Measurements from ENCODE around the gene NPM1.
A peak's percentile ranks its signal among the peaks of the same experiment; 100 is the strongest.
"Not testable (repeated sequence)": the region's sequence is repeated elsewhere in the genome, so short reads cannot be mapped to it uniquely, and the experiment has no call there.

Gene NPM1

GRCh38 chr5:171395042-171395441 lies 7.4 kb downstream of the NPM1 start:
- peaks cover 86% of the 10 kb centered on the region for H3K4me1 Mint-ChIP-seq (ENCODE audit: low read depth)
- H3K36me3 Mint-ChIP-seq (ENCODE audit: low read depth): peaks cover 96% of the 10 kb centered on the region
- H3K9me3 Mint-ChIP-seq: no peaks in the 10 kb centered on the region
- H3K27me3 Mint-ChIP-seq: no peaks in the 10 kb centered on the region
- H3K27ac Mint-ChIP-seq: peak overlapping the region; percentile 78
- peak overlapping the region; percentile 47 for H3K4me3 Mint-ChIP-seq

DNA sequence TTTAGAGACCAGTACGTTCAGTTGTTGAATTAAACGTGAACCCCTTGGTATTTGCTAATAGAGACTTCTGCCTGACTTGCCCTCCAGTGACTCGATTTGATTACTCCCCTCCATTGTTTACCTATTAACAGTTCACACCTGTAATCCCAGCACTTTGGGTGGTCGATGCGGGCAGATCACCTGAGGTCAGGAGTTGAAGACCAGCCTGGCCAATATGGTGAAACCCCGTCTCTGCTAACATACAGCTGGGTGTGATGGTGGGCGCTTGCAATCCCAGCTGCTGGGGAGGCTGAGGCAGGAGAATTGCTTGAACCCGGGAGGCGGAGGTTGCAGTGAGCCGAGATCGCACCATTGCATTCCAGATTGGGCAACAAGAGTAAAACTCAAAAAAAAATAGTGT lies 8.9 kb downstream of the NPM1 start:
- Mint-ChIP-seq H3K36me3 (ENCODE audit: low read depth) (peaks cover 96% of the 10 kb centered on the region), H3K4me3 (peak overlapping the region; percentile 66)

GRCh38 chr5:171397190-171397589 lies 9.5 kb downstream of the NPM1 start:
- Mint-ChIP-seq H3K4me3 (peak overlapping the region; percentile 66), H3K36me3 (ENCODE audit: low read depth) (peaks cover 95% of the 10 kb centered on the region), H3K27ac (peak overlapping the region; percentile 49), H3K4me1 (ENCODE audit: low read depth) (peaks cover 81% of the 10 kb centered on the region), H3K27me3 (no peaks in the 10 kb centered on the region), H3K9me3 (no peaks in the 10 kb centered on the region)

More for the DNA sequence above, 8.9 kb downstream of the NPM1 start:
- H3K27me3 Mint-ChIP-seq, H3K9me3 Mint-ChIP-seq: not testable (repeated sequence)
- peaks cover 85% of the 10 kb centered on the region for H3K4me1 Mint-ChIP-seq (ENCODE audit: low read depth)
- peak overlapping the region; percentile 49 for H3K27ac Mint-ChIP-seq

GRCh38 chr5:171397599-171397998 lies 9.9 kb downstream of the NPM1 start:
- Mint-ChIP-seq H3K27ac (peak overlapping the region; percentile 49), H3K4me1 (ENCODE audit: low read depth) (peaks cover 79% of the 10 kb centered on the region), H3K4me3 (peak overlapping the region; percentile 66), H3K27me3 (no peaks in the 10 kb centered on the region), H3K36me3 (ENCODE audit: low read depth) (peaks cover 92% of the 10 kb centered on the region), H3K9me3 (no peaks in the 10 kb centered on the region)

- H3K4me1 Mint-ChIP-seq (ENCODE audit: low read depth): peaks cover 70% of the 10 kb centered on the region
- H3K27me3 Mint-ChIP-seq, H3K9me3 Mint-ChIP-seq, H3K4me3 Mint-ChIP-seq: not testable (repeated sequence)
- peaks cover 84% of the 10 kb centered on the region for H3K36me3 Mint-ChIP-seq (ENCODE audit: low read depth)
- peak overlapping the region; percentile 72 for H3K27ac Mint-ChIP-seq
Measured at GRCh38 chr5:171398660-171399059, 11.0 kb downstream of the NPM1 start.

DNA sequence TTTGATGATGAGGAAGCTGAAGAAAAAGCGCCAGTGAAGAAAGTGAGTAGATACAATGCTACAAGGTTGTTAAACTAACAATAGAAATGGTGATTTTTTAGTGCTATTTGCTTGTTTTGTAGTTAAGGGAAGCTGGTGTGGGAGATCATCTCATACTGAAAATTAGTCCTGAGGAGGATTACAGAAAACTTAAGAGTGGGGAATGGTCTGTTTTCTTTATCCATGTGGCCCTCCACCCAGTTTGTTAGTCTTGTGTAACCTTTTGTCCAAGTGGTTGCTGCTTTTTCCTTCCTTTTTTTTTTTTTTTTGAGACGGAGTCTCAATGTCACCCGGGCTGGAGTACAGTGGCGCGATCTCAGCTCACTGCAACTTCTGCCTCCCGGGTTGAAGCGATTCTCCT lies 12.5 kb downstream of the NPM1 start:
- Mint-ChIP-seq H3K4me1 (ENCODE audit: low read depth) (peaks cover 59% of the 10 kb centered on the region), H3K9me3 (no peaks in the 10 kb centered on the region), H3K27me3 (no peaks in the 10 kb centered on the region), H3K4me3 (peak overlapping the region; percentile 42), H3K27ac (peak overlapping the region; percentile 76), H3K36me3 (ENCODE audit: low read depth) (peaks cover 77% of the 10 kb centered on the region)

DNA sequence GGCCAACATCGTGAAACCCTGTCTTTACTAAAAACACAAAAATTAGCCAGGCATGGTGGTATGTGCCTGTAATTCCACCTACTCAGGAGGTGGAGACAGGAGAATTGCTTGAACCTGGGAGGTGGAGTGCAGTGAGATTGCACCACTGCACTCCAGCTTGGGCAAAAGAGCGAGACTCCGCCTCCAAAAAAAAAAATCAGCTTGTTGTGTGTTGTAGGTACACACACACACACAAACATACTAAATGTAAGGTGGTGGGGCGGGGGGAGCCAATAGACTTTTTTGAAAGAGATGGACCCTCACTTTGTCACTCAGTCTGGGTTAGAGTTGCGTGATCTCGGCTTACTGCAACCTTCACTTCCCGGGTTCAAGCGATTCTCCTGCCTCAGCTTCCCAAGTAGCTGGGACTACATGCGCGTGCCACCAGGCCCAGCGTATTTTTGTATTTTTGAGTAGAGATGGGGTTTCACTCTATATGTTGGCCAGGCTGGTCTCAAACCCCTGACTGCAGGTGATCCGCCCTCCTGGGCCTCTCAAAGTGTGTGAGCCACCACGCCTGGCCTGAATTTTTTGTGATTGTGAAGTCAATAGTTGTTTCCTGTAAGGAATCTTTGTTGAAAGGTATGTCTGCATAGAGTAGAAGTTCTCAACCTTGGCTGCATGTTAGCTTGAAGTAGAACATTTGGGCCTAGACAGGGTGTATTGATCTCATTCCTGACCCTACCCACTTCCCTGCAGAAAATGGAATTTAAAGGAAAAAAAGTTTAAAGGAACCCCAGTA lies 13.7 kb downstream of the NPM1 start:
- Mint-ChIP-seq H3K27me3 (no peaks in the 10 kb centered on the region), H3K9me3 (no peaks in the 10 kb centered on the region), H3K4me1 (ENCODE audit: low read depth) (peaks cover 63% of the 10 kb centered on the region), H3K27ac (peak overlapping the region; percentile 65), H3K36me3 (ENCODE audit: low read depth) (peaks cover 79% of the 10 kb centered on the region), H3K4me3 (peak overlapping the region; percentile 30)

- H3K27me3 Mint-ChIP-seq, H3K27ac Mint-ChIP-seq, H3K4me3 Mint-ChIP-seq, H3K9me3 Mint-ChIP-seq: not testable (repeated sequence)
- peaks cover 63% of the 10 kb centered on the region for H3K4me1 Mint-ChIP-seq (ENCODE audit: low read depth)
- peaks cover 79% of the 10 kb centered on the region for H3K36me3 Mint-ChIP-seq (ENCODE audit: low read depth)
Measured at GRCh38 chr5:171402751-171403150, 15.1 kb downstream of the NPM1 start.

DNA sequence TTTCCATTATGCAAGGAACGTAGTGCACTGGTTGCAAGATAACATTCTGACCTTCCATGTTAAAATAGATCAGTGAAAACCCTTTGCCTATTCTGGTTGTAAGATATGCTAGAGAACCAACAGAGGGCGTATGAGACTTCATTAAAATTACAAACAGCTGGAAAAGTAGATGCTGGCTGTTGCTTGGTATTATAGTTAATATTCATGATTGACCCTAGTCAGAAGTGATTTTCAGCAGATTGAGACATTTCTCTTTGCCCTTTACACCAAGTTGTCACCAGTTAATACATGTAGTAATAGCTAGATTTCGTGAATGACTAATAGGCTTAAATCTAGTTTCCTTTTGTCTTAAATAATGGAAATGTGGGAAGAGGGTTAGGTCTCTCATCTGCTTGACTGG lies 18.0 kb downstream of the NPM1 start:
- Mint-ChIP-seq H3K9me3 (no peaks in the 10 kb centered on the region), H3K4me3 (peak overlapping the region; percentile 20), H3K27me3 (no peaks in the 10 kb centered on the region), H3K4me1 (ENCODE audit: low read depth) (peaks cover 55% of the 10 kb centered on the region), H3K36me3 (ENCODE audit: low read depth) (peaks cover 76% of the 10 kb centered on the region), H3K27ac (peak overlapping the region; percentile 38)

- H3K27me3 Mint-ChIP-seq: no peaks in the 10 kb centered on the region
- H3K4me1 Mint-ChIP-seq (ENCODE audit: low read depth): peaks cover 43% of the 10 kb centered on the region
- H3K27ac Mint-ChIP-seq: peak overlapping the region; percentile 71
- H3K9me3 Mint-ChIP-seq: no peaks in the 10 kb centered on the region
- no peak overlapping the region for H3K4me3 Mint-ChIP-seq
- H3K36me3 Mint-ChIP-seq (ENCODE audit: low read depth): peaks cover 78% of the 10 kb centered on the region
Measured at GRCh38 chr5:171407234-171407633, 19.6 kb downstream of the NPM1 start.

- no peaks in the 10 kb centered on the region for H3K27me3 Mint-ChIP-seq
- peaks cover 43% of the 10 kb centered on the region for H3K4me1 Mint-ChIP-seq (ENCODE audit: low read depth)
- H3K27ac Mint-ChIP-seq: peak overlapping the region; percentile 52
- no peaks in the 10 kb centered on the region for H3K9me3 Mint-ChIP-seq
- H3K4me3 Mint-ChIP-seq: peak overlapping the region; percentile 26
- peaks cover 88% of the 10 kb centered on the region for H3K36me3 Mint-ChIP-seq (ENCODE audit: low read depth)
Measured at GRCh38 chr5:171409164-171410136, 21.8 kb downstream of the NPM1 start.

DNA sequence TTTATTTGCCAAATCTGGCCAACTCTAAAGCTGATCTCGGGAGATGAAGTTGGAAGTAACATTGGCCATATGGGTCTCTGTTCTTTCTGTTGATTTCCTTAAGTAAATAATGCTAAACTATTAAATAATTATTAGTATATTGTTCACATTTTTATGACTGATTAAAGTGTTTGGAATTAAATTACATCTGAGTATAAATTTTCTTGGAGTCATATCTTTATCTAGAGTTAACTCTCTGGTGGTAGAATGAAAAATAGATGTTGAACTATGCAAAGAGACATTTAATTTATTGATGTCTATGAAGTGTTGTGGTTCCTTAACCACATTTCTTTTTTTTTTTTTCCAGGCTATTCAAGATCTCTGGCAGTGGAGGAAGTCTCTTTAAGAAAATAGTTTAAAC lies 22.5 kb downstream of the NPM1 start:
- no peak overlapping the region for H3K4me3 Mint-ChIP-seq
- no peak overlapping the region for H3K27ac Mint-ChIP-seq
- no peaks in the 10 kb centered on the region for H3K27me3 Mint-ChIP-seq
- peaks cover 81% of the 10 kb centered on the region for H3K36me3 Mint-ChIP-seq (ENCODE audit: low read depth)
- peaks cover 43% of the 10 kb centered on the region for H3K4me1 Mint-ChIP-seq (ENCODE audit: low read depth)
- no peaks in the 10 kb centered on the region for H3K9me3 Mint-ChIP-seq

- Mint-ChIP-seq H3K4me3 (no peak overlapping the region), H3K4me1 (ENCODE audit: low read depth) (peaks cover 25% of the 10 kb centered on the region), H3K9me3 (no peaks in the 10 kb centered on the region), H3K27me3 (no peaks in the 10 kb centered on the region), H3K27ac (no peak overlapping the region), H3K36me3 (ENCODE audit: low read depth) (peaks cover 61% of the 10 kb centered on the region)
Measured at GRCh38 chr5:171412186-171412585, 24.5 kb downstream of the NPM1 start.

DNA sequence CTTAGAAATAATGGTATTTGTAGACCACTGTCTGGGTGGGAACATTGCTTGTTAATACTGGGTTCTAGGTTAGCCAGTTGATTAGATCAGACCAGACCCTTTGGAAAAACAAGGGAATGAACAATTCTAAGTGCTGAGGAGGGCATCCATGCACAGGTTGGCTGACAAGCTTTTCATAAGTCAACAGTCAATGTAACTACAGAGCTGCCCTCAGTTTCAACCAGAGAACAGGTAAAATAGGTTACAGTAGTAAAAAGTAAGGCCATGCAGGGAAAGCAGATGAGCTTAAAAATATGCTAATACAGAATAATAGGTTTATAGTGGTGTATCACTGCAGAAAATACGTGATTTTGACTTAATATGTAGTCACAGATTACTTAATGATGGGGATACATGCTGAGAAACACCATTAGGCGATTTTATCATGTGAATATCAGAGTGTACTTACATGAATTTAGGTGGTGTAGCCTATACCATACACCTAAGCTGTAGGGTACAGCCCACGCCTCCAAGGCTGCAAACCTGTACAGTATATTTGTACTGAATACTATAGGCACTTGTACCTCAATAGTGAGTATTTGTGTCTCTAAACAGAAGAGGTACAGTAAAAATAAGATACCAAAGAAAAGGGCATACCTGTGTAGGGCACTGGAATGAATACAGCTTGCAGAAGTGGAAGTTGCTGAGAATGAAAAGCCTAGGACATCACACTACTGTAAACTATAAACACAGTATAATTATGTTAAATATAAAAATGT lies 25.7 kb downstream of the NPM1 start:
- peak overlapping the region; percentile 17 for H3K4me3 Mint-ChIP-seq
- H3K27me3 Mint-ChIP-seq: peaks cover under 1% of the 10 kb centered on the region
- peaks cover 50% of the 10 kb centered on the region for H3K36me3 Mint-ChIP-seq (ENCODE audit: low read depth)
- peak overlapping the region; percentile 16 for H3K27ac Mint-ChIP-seq
- peaks cover 15% of the 10 kb centered on the region for H3K4me1 Mint-ChIP-seq (ENCODE audit: low read depth)
- H3K9me3 Mint-ChIP-seq: no peaks in the 10 kb centered on the region
